Gastrocnemius medialis (tissue), 4 donors: Measurements from ENCODE around the gene OR4S1.

ENCODE experiments used
- POLR2A ChIP-seq, 2 donors: fragments of 450-650 bp; IDR thresholded peaks; one replicate each; pipeline ENCODE4 v1.6.1; 2017; ENCODE audit warnings: antibody characterized with exemption in 2 of 2, mild to moderate bottlenecking in 2 of 2, moderate library complexity in 2 of 2
- TF ChIP-seq, protein P1 (sequence below), 5 experiments: fragments of 450-650 bp in 3 of 5; fragments of 200-600 bp in 2 of 5; sonication (generic) in 2 of 5; IDR thresholded peaks in 4 of 5; conservative IDR thresholded peaks in 1 of 5; 1 replicate in 4 of 5; 2 replicates in 1 of 5; pipeline ENCODE4 v1.5.1; 2016 to 2019; ENCODE audit warnings: antibody characterized with exemption in 5 of 5, mild to moderate bottlenecking in 3 of 5, moderate library complexity in 3 of 5

DNA sequence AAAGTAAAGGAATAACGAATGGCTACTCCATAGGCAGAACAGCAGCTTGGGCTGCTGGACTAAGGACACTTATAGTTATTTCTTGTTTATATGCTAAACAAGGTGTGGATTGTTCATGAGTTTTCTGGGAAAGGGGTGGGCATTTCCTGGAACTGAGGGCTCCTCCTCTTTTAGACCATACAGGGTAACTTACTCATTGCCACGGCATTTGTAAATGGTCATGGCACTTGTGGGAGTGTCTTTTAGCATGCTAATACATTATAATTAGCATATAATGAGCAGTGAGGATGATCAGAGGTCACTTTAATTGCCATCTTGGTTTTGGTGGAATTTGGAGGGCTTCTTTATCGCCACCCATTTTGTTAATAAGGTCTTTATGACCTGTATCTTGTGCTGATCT, 35.4 kb upstream of the OR4S1 start:
- TF ChIP-seq, protein P1, sequence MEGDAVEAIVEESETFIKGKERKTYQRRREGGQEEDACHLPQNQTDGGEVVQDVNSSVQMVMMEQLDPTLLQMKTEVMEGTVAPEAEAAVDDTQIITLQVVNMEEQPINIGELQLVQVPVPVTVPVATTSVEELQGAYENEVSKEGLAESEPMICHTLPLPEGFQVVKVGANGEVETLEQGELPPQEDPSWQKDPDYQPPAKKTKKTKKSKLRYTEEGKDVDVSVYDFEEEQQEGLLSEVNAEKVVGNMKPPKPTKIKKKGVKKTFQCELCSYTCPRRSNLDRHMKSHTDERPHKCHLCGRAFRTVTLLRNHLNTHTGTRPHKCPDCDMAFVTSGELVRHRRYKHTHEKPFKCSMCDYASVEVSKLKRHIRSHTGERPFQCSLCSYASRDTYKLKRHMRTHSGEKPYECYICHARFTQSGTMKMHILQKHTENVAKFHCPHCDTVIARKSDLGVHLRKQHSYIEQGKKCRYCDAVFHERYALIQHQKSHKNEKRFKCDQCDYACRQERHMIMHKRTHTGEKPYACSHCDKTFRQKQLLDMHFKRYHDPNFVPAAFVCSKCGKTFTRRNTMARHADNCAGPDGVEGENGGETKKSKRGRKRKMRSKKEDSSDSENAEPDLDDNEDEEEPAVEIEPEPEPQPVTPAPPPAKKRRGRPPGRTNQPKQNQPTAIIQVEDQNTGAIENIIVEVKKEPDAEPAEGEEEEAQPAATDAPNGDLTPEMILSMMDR (IDR thresholded peaks at IDR 0.05 in 4 of 5, conservative IDR thresholded peaks at IDR 0.05 in 1 of 5), result no peak
- no peak for TF ChIP-seq POLR2A (IDR thresholded peaks at IDR 0.05)
